Chondrocyte (in vitro differentiated cells): ENCODE results near the gene SLC6A6. TPM values are rescaled to one million over a fixed set of nuclear protein-coding genes. Genes with fewer than 3 reads are reported as not detected.

ENCODE experiments used
- DNase-seq: peaks from one replicate; pipeline ENCODE4 v3.0.0; 2021; ENCODE audit warnings: mixed read lengths, low spot score
- H3K27ac Mint-ChIP-seq: one replicate; pipeline ENCODE4 v1.8.0; 2021; ENCODE audit warnings: mild to moderate bottlenecking, moderate library complexity, mixed read lengths; ENCODE audit not compliant: unreplicated experiment
- H3K27me3 Mint-ChIP-seq: 2 replicates; pipeline ENCODE4 v1.8.0; 2021; ENCODE audit warnings: low read depth, mixed read lengths
- H3K36me3 Mint-ChIP-seq: 2 replicates; pipeline ENCODE4 v1.8.0; 2021; ENCODE audit warnings: low read depth, mixed read lengths
- H3K4me1 Mint-ChIP-seq: 2 replicates; pipeline ENCODE4 v1.8.0; 2021; ENCODE audit warnings: low read depth, mild to moderate bottlenecking, mixed read lengths
- H3K4me3 Mint-ChIP-seq: one replicate; pipeline ENCODE4 v1.8.0; 2021; ENCODE audit warnings: mild to moderate bottlenecking, moderate library complexity, mixed read lengths; ENCODE audit not compliant: unreplicated experiment
- H3K9me3 Mint-ChIP-seq: 2 replicates; pipeline ENCODE4 v1.8.0; 2021; ENCODE audit warnings: low read depth, mixed read lengths
- total RNA-seq: library from RNA; stranded (reverse); gene quantifications from 3 replicates; pipeline ENCODE4 v1.2.1, GENCODE V29; 2021
- TF ChIP-seq, protein P1 (sequence below): fragments of 200-600 bp; sonication (generic); IDR thresholded peaks from 2 replicates; pipeline ENCODE4 v1.5.0; 2021; ENCODE audit warnings: antibody characterized with exemption, mild to moderate bottlenecking, moderate library complexity

SLC6A6 gene
- total RNA-seq, 1 donor from 2014 or later = 46.0 TPM

DNA sequence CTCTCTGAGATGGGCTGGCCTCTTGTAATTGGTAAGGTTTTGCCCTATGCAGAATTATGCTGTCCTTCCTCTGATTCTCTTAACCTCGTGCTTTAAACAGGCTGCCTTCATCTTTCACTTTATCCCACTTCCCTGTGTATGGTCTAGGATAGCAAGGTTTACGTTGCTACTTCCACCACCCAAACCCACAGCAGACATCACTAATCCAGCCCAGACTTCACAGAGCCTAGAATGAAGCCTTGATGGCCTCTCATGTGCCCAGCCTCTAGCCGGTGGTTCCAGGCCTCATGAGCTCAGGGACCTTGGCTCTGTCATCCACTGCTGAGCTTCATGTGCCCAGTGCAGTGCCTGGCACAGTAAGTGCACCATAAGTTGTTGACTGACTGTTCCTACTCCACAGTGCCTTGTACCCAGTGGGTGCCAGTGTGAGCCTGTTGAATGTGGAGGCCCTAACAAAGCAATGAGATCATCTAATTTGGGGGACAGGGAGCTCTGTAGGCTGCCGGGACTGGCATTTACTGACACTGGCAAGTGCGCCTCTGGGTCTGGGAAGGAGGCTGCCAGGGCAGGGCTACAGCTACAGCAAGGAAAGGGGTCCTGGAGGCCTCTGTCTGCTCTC, 12.5 kb downstream of the SLC6A6 start:
- Mint-ChIP-seq H3K36me3 (peaks cover 6% of the 10 kb centered on the region), H3K9me3 (no peaks in the 10 kb centered on the region), H3K27ac (peak overlapping the region; percentile 38), H3K4me1 (peaks cover 61% of the 10 kb centered on the region), H3K4me3 (no peak overlapping the region), H3K27me3 (no peaks in the 10 kb centered on the region)
- no peak for DNase-seq
- TF ChIP-seq, protein P1, sequence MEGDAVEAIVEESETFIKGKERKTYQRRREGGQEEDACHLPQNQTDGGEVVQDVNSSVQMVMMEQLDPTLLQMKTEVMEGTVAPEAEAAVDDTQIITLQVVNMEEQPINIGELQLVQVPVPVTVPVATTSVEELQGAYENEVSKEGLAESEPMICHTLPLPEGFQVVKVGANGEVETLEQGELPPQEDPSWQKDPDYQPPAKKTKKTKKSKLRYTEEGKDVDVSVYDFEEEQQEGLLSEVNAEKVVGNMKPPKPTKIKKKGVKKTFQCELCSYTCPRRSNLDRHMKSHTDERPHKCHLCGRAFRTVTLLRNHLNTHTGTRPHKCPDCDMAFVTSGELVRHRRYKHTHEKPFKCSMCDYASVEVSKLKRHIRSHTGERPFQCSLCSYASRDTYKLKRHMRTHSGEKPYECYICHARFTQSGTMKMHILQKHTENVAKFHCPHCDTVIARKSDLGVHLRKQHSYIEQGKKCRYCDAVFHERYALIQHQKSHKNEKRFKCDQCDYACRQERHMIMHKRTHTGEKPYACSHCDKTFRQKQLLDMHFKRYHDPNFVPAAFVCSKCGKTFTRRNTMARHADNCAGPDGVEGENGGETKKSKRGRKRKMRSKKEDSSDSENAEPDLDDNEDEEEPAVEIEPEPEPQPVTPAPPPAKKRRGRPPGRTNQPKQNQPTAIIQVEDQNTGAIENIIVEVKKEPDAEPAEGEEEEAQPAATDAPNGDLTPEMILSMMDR = no peak

DNA sequence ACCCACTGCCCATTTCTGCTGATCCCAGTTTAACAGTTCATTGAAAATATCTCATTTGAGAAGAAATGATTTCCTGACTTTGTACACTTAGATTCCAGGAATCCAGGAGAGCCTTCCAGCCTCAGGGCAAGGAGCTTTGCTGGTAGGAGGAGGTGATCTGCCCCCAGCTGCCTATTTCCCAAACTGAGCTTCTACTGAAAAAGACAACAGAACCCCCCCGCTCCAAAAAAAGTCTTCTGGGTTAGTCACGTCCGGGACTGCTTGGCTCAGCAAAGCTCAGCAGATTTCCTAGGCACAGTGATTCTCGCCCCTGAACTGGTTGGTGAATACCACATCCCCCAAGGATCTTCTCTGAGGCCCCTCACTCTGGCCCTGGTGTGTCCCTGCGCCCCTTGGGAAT, 13.1 kb downstream of the SLC6A6 start:
- Mint-ChIP-seq H3K27me3 (no peaks in the 10 kb centered on the region), H3K4me1 (peaks cover 57% of the 10 kb centered on the region), H3K4me3 (no peak overlapping the region), H3K27ac (peak overlapping the region; percentile 45), H3K36me3 (peaks cover 6% of the 10 kb centered on the region), H3K9me3 (no peaks in the 10 kb centered on the region)
- TF ChIP-seq, protein P1 = no peak
- DNase-seq = no peak

DNA sequence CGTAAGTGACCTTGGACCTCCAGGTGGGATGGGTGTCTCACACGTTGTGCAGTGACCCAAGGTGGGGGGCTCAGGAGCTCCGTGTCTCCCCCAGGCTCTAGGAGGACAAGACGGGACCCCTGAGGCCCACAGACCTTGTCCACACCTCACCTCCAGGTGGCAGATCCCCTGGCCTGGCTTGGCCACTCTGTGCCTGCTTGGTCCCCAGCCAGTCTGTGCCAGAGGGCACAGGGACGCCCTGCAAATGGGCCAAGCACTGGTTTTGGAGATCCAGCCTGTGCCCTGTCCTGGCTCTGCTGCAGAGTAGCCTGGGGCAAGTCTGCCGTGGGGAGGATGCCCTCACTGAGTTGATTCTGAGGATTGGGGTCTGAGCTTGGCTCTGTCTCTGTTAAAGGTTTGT, 14.0 kb downstream of the SLC6A6 start:
- Mint-ChIP-seq H3K27me3 (no peaks in the 10 kb centered on the region), H3K9me3 (no peaks in the 10 kb centered on the region), H3K4me3 (no peak overlapping the region), H3K4me1 (peaks cover 47% of the 10 kb centered on the region), H3K36me3 (peaks cover 6% of the 10 kb centered on the region), H3K27ac (no peak overlapping the region)
- TF ChIP-seq, protein P1 = no peak
- DNase-seq = peak; percentile 79

DNA sequence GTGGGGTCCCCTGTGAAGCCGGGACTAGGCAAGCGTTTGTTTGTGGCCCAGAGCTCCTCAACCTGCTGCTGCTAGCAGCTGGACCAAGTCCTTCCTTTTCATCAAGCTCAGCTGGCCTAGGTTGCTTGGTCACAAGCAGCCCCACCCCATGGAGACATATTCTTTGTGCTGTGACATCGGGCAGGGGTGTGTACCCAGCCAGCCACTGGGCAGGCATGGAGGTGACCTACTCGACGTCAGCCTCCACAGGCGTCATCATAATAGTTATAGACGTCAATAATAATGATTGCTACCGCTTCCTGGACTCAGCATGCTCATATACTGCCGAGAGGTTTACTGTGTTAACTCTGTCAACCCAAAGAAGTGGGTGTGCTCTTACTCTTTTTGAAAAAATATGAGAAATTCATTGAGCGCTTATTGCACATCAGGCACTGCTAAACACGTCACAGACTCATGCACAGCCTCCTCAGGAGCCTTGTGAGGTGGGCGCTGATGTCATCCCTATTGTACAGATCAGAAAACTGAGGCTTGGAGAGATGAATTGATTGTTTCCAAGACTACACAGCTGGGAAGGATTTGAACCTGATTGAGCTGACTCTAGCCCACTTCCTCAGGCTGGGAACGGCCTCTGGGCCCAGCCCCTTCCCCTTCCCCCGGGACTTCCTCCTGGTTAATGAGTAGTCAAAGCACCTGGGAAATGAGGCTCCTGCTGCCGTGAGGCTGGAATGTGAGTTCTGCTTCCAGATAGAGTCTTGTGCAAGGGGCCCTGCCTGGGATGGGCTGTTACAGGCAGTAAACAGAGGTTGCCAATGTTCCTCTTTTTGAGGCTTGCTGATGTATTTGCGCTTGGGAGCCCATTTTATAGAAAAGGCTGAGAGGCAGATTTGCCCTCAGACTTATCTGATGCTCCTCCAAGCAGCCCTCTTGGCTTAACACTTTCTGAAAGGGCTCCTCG, 16.2 kb downstream of the SLC6A6 start:
- H3K4me3 Mint-ChIP-seq = no peak overlapping the region

More for the DNA sequence above, 16.2 kb downstream of the SLC6A6 start:
- no peaks in the 10 kb centered on the region for H3K27me3 Mint-ChIP-seq
- TF ChIP-seq, protein P1 = no peak
- H3K36me3 Mint-ChIP-seq = peaks cover 6% of the 10 kb centered on the region
- H3K4me1 Mint-ChIP-seq = peaks cover 28% of the 10 kb centered on the region
- no peaks in the 10 kb centered on the region for H3K9me3 Mint-ChIP-seq
- H3K27ac Mint-ChIP-seq = no peak overlapping the region
- no peak for DNase-seq
